Fibroblast of mammary gland (primary cell): ENCODE data around the gene GKN1.

Source experiments
- DNase-seq: peaks from one replicate; pipeline ENCODE4 v3.0.0-alpha.2; 2010; ENCODE audit warnings: low read depth
- H3K4me3 ChIP-seq: 2 replicates; pipeline ENCODE4 v1.5.1; 2011; ENCODE audit warnings: low read depth, mild to moderate bottlenecking, low read length, moderate library complexity; ENCODE audit not compliant: control insufficient read depth
- TF ChIP-seq, protein P1 (sequence below): conservative IDR thresholded peaks from 2 replicates; pipeline ENCODE4 v1.5.1; 2011; ENCODE audit warnings: low read depth, low read length, inconsistent platforms; ENCODE audit not compliant: control insufficient read depth, insufficient read depth

Gene GKN1

GRCh38 chr2:69010437-69011194, 36.2 kb downstream of the GKN1 start:
- TF ChIP-seq, protein P1, sequence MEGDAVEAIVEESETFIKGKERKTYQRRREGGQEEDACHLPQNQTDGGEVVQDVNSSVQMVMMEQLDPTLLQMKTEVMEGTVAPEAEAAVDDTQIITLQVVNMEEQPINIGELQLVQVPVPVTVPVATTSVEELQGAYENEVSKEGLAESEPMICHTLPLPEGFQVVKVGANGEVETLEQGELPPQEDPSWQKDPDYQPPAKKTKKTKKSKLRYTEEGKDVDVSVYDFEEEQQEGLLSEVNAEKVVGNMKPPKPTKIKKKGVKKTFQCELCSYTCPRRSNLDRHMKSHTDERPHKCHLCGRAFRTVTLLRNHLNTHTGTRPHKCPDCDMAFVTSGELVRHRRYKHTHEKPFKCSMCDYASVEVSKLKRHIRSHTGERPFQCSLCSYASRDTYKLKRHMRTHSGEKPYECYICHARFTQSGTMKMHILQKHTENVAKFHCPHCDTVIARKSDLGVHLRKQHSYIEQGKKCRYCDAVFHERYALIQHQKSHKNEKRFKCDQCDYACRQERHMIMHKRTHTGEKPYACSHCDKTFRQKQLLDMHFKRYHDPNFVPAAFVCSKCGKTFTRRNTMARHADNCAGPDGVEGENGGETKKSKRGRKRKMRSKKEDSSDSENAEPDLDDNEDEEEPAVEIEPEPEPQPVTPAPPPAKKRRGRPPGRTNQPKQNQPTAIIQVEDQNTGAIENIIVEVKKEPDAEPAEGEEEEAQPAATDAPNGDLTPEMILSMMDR = no peak
- no peak for DNase-seq
- H3K4me3 ChIP-seq = no peak overlapping the region

DNA sequence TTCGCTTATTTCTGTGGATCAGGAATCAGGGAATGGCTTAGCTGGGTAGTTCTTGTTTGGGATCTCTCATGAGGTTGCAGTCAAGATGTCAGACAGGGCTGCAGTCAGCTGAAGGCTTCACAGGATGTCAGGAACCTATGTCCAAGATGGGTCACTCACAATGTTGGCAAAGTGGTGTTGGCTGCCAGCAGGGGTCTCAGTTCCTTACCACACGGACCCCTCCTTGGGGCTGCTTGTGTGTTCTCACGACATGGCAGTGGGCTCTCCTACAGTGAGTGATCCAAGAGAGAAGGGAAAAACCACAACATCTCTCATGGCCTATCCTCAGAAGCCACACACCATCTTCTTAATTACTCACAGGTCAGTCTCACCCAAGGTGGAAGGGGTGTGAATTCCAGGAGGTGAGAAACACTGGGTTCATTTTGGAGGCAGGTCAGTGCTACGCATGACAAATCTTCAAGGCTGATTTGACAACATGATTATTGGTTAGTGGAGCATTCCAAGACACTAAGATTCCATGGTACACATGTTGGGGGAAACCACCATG, 37.2 kb downstream of the GKN1 start:
- DNase-seq = no peak
- H3K4me3 ChIP-seq = no peak overlapping the region
- TF ChIP-seq, protein P1 = no peak

- peak; percentile 43 for DNase-seq
- H3K4me3 ChIP-seq = peak overlapping the region; percentile 93
- TF ChIP-seq, protein P1 = peak; percentile 70
Measured at GRCh38 chr2:69012310-69013141, 38.1 kb downstream of the GKN1 start.

GRCh38 chr2:69013142-69013839, 38.9 kb downstream of the GKN1 start, which contains the start of gene ANTXR1:
ANTXR1 (plus strand) TSS chr2:69013179; CDS start chr2:69013500, 321 bp downstream.
- peak; percentile 81 for DNase-seq
- peak within 1 kb of the TSS; percentile 93 for H3K4me3 ChIP-seq
- TF ChIP-seq, protein P1 = no peak

DNA sequence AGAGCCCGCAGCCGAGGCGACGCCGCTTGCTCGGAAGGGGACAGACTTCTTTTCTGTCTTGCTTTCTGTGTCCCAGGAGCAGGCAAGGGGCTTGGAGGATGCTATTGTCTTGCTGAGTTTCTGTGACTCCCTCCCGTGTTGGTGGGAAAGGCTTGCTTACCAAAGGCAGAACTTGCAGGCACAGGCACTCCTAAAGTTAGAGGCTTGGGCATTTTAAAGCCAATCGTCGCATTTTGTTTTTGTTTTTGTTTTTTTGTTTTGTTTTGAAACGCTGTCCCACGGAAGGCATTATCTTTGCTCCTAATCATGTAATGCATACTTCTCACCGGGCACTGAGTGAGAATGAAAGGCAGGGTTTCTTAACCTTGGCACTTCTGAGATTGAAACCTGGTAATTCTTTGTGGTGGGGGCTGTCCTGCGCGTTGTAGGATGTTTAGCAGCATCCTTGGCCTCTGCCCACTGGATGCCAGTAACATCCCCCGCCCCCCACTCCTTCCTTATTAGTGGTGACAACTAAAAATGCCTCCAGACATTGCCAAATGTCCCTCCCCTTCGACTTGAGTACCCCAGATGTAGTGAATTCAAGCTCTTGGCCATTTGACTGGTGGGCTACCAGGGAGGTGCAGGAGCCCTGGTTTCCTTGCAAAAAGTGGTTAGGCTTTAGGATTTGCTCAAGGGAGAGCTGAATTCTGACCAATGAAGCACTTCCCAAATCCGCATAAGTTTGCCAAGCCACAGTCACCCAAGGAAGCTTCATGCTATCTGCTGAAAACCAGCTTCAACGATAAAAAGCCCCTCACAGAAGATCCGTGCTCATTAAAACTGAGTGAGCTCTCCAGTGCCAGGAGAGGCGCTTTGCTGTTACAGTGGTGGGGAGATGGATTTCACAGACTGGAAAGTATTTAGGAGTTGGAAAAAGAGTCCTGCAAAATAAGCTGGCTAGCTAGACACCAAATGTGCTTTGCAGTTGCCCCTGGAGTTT, 39.7 kb downstream of the GKN1 start:
- peak overlapping the region; percentile 93 for H3K4me3 ChIP-seq
- TF ChIP-seq, protein P1 = peak; percentile 18
- peak; percentile 37 for DNase-seq
